GM18519 (cell line): Measurements from ENCODE around the gene TET1.
"Not testable (repeated sequence)": the region's sequence is repeated elsewhere in the genome, so short reads cannot be mapped to it uniquely, and the experiment has no call there.

ENCODE experiments used
- ATAC-seq: cut with Tn5 transposase; IDR thresholded peaks from one replicate; pipeline ENCODE4 v1.9.1; 2021; ENCODE audit warnings: mild to moderate bottlenecking, moderate library complexity; ENCODE audit not compliant: unreplicated experiment, low FRiP score

Gene TET1

DNA sequence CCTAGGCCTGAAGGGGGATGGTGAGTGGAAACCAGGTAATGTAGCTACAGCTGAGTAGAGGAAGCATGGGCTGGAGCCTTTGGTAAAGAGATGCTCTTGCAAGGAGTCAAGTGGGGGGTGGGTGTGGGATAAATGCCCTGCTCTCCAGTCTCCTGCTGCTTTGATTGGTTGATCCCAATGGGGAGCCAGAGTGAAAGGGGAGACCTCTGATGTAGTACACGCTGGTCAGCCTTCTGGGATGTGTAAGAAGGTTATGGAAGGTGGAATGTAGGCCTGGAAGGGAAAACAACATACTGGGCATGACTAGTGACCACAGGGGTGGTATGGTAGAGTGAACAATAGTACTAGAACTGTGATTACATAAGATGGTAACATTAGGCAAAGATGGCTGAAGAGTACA lies 44.3 kb downstream of the TET1 start:
- ATAC-seq: no peak

DNA sequence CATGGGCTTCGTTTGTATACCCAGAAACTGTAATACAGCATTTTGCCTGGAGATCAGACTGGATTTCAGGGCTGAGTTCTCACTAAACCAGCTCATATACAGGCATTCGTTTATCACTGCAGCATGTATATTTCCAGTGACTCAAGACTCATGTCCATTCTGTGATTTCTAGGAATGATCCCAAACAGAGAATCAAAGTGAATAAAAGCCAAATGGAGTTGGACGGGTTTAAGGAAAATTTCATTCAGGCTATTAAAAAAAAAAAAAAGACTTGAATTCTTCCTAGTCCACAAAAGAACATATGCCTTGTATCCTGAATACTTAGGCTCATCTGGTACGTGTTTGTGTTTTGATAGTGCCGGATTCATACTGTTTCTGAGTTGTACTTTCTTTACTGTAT lies 46.8 kb downstream of the TET1 start:
- ATAC-seq: no peak

DNA sequence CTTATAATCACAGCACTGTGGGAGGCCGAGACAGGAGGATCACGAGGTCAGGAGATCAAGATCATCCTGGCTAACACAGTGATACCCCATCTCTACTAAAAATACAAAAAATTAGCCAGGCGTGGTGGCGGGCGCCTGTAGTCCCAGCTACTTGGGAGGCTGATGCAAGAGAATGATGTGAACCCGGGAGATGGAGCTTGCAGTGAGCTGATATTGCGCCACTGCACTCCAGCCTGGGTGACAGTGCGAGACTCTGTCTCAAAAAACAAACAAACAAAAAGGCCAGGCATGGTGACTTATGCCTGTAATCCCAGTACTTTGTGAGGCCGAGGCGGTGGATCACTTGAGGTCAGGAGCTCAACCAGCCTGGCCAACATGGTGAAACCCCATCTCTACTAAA lies 49.9 kb downstream of the TET1 start:
- not testable (repeated sequence) for ATAC-seq

DNA sequence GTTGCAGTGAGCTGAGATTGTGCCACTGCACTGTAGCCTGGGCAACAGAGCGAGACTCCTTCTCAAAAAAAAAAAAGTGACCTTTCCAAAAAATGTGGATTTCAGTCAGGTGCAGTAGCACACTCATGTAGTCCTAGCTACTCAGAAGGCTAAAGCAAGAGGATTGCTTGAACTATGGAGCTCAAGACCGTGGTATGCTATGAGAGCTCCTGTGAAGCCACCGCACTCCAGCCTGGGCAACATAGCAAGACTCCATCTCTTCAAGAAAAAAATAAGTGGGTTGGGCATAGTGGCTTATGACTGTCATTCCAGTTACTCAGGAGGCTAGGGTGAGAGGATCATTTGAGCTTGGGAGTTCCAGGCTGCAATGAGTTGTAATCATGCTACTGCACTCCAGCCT lies 51.1 kb downstream of the TET1 start:
- no peak for ATAC-seq

DNA sequence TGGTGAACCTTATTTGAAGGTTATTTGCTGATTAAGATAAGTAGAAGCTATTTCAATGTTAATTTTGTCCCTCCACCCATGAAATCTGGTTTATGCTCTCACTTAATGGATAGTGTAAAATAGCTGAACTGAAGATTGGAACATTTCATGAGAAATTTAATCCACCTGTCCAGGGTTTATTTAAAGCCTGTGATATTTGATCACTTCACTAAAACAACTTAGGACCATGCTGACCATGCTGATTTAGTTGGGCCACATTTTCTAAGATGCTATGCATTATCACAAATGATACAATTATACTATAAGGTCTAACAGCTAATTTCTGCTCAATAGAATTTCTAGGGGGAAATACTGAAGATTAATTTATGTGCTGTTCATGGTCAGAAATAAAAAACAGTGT lies 53.8 kb downstream of the TET1 start:
- ATAC-seq: not testable (repeated sequence)

DNA sequence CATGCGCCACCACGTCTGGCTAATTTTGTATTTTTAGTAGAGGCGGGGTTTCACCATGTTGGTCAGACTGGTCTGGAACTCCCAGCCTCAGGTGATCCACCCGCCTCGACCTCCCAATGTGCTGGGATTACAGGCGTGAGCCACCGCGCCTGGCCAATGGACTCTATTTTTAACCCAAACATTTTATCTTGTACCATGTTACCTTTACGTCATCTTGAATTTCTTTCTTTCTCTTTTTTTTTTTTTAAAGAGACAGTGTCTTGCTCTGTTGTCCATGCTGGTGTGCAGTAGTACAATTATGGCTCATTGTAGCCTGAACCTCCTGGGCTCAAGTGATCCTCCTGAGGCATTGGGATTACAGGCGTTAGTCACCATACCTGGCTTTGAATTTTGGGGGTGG lies 57.6 kb downstream of the TET1 start:
- not testable (repeated sequence) for ATAC-seq

DNA sequence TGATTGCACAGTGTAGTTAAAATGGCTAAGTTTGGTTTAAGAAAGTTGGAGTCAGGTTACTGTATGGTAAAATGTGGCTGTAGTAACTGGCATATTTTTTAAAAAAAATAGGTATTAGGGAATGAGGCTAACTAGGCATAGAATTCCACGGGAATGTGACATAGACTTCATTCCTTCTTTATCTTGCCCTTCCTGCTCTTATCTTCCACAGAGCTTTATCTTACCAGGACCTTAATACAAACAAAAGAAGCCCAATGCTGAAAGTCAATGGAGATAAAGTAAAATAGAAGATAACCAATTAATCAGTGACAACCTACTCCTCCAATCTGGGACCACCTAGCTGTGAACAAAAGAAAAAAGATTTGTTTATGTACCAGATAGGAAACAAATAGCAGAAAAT lies 58.1 kb downstream of the TET1 start:
- ATAC-seq: no peak

DNA sequence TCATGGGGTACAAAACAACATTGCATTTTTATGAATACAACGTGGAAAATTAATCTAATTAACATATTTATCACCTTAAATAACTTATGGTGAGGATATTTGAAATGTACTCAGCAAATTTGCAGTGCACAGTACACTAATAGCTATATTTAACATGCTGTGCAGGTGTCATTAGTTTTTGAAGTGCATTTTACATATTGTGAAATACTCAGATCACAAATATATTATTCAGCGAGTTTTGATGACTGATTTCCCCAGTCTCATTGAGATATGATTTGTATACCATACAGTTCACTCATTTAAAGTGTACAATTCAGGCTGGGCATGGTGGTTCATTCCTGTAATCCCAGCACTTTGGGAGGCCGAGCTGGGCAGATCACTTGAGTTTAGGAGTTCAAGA lies 59.5 kb downstream of the TET1 start:
- ATAC-seq: no peak

DNA sequence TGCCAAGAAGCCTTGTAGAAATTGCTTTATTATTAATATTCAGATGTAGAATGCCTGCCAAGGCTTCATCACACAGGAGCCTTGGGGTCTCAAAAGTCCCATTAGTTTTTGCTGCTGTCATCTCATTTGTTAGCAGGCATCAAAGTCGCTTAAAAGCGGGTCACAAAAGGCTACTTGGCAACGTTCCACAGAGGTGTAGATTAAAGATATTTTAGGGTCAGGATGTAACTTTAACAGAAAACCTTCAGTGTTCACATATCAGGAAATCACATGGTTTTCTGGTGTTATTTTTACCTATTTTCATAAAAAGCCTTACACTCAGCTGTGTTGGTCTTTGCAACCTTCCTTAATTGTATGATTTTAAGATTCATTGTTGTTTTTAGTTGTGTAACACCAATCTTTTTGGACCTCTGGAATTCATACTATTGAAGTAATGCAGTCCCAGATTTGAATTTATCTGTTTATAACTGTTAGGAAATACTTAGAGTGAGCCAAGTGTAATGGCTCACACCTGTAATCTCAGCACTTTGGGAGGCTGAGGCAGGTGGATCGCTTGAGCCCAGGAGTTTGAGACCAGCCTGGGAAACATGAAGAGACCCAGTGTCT lies 65.3 kb downstream of the TET1 start:
- no peak for ATAC-seq

DNA sequence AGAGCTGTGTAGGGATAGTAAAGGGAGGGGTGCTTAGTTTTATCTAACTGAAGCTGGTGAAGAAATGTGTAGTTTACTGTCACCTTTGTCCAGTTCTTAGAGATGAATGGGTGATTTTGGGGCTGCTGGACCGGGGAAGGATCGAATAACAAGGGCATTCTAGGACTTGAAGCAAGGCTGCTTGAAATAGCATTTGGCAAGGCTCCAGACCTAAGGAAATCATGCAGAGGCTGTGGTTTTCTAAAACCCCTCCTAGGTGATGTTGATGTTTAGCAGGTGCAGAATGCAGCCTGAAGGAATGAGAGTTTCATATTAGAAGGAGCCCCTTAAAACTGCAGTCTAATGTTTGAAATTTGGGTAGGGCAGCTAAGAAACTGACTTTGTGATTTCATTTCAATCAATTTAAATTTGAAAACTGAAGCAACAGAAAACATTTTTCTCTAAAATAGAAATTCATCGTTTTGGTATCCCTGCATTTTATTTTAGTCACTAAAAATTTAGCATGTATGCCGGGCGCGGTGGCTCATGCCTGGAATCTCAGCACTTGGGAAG lies 68.5 kb downstream of the TET1 start:
- no peak for ATAC-seq

DNA sequence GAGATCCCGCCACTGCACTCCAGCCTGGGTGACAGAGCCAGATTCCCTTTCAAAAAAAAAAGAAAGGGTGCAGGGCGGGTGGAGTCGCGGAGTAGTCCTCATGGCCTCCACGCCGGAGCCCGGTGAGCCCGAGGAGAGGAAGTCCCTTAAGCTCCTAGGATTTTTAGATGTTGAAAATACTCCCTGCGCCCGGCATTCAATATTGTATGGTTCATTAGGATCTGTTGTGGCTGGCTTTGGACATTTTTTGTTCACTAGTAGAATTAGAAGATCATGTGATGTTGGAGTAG lies 72.1 kb downstream of the TET1 start:
- not testable (repeated sequence) for ATAC-seq

DNA sequence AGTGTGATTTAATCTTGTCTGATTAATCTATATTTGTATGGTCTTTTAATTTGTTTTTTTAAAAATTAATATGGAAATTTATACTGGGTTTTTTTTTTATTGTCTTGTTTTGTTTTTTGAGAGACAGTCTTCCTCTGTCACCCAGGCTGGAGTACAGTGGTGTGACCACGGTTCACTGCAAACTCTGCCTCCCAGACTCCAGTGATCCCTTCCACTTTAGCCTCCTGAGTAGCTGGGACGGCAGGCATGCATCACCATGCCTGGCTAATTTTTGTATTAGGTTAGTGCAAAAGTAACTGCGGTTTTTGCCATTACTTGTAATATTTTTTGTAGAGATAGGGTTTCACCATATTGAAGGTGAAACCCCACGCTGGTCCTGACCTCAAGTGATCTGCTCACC lies 73.1 kb downstream of the TET1 start:
- no peak for ATAC-seq

DNA sequence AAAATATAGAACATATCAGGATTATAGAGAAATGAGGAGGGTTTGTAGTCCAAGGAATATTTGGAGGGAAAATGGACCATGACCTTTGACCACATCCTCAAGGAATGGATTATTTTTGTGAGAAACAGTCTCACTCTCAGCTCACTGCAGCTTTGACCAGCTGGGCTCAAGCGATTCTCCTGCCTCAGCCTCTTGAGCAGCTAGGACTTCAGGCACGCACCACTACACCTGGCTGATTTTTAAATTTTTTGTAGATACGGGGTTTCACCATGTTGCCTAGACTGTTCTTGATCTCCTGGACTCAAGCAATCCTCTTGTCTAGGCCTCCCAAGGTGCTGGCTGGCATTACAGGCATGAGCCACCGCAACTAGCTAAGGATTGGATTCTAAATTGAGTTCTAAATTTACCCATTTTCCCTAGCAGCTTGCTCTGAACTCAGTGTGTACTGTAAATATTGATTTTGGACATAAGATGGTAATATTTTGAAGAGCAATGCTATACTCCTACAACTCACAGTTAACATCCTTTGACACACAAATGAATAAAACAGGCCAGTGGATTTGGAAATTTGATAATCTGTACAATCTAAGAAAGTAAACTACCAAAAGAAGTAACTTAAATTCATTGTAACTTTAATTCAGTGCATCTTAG lies 73.8 kb downstream of the TET1 start:
- ATAC-seq: no peak

DNA sequence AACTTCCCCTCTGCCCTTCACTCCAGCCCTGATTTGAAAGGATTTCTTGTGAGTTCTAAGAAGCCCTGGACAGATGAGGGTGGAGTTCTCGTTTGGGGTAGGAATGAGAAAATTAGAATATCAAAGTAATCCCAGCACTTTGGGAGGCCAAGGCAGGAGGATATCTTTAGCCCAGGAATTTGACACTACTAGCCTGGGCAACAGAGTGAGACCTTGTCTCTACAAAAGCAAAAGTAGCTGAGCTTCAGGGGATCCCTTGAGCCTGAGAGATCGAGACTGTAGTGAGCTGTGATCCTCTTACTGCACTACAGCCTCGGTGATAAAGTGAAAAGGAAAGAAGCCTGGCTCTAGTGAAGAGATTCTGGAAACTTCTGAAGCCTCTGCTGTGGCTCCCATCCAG lies 76.2 kb downstream of the TET1 start:
- ATAC-seq: no peak

DNA sequence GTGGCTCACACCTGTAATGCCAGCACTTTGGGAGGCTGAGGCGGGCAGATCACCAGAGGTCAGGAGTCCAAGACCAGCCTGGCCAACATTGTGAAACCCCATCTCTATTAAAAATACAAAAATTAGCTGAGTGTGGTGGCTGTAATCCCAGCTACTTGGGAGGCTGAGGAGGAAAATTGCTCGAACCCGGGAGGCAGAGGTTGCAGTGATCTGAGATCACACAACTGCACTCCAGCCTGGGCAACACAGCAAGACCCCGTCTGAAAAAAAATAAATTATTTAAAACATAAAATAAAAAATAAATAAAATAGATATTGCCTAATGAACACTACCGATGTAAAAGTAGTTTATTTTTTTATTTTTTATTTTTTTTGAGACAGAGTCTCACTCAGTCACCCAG lies 83.4 kb downstream of the TET1 start:
- not testable (repeated sequence) for ATAC-seq

DNA sequence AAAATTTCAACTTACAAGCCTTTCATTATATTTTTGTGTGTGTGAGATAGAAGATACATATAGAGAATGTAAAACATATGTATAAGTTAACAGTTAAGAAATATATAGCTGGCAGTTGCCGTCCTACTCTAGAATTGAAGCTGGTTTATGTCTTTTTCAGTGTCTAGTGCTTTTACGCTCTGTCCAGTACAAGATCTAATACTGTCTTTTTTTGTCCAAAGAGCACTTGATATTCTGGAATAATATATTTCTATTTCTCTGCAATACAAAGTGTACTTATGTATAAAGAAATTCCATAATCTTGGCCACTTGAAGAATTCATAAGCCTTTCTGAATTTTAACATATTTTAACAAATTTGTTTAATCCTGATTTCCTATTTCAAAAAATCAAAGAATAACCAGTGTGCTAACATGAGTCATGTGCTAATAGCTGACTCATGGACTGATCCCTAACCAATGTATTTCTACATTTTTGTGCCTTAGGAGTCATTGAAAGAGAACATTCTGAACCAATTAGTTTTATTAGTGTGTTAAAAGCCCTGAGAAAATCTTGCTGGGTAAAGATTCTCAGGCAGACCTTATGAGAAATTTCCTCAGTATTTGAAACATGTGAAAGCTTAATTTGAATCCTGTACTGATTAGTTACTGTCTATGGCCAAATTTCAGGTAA lies 87.7 kb downstream of the TET1 start:
- no peak for ATAC-seq

DNA sequence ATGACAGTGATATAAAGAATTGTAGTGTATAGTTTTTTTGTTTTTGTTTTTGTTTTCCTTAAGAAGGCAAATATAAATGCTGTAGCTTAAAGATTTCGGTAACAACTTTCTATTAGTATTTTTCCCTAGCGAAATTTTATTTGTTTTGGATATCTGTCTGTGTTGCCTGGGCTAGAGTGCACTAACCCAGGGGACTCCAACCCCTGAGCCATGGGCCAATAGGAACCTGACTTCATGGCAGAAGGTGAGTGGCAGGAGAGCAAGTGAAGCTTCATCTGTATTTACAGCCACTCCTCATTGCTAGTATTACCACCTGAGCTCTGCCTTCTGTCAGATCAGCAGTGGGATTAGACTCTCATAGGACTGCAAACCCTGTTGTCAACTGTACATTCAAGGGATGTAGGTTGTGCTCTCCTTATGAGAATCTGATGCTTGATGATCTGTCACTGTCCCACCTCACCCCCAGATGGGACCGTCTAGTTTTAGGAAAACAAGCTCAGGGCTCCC lies 95.5 kb downstream of the TET1 start:
- ATAC-seq: no peak

DNA sequence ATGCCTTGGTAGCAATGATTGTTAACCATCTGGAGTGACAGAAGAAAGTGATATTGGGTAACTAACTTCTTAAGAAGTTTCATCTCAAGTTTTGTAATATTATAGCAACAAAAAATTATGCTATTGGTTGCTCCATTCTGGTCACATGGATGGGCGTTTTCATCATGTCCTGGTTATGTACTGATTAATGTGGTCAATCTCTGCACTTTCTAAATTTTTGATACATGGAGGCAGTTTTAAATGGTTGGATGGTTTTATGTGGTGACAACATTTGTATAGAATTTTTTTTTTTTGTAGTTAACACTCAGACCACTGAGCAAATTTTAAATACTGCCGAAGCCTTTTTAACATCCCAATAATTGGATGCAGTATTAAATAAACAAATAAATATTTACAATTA lies 105.7 kb downstream of the TET1 start:
- ATAC-seq: no peak

DNA sequence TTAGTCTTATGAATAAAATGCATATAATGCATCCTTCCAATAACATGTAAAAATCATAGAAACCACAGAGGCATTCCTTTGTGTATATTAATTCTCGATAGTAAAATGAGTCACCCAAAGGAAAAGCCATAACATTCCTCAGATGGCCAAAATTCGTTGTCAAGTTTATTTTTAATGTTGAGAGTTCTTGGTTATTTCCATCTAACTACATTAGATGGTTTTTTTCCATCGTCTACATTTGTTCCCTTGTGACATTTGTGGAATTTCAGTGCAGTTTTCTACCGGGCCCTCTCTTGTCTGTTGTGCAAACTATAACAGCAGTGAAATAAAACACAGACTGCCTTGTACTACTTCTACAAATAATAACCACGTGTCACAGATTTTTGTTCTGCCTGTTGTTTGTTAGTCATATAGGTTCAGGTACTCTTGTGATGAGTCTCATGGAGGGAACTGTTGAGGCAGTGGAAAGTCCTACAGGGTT lies 106.2 kb downstream of the TET1 start:
- no peak for ATAC-seq

DNA sequence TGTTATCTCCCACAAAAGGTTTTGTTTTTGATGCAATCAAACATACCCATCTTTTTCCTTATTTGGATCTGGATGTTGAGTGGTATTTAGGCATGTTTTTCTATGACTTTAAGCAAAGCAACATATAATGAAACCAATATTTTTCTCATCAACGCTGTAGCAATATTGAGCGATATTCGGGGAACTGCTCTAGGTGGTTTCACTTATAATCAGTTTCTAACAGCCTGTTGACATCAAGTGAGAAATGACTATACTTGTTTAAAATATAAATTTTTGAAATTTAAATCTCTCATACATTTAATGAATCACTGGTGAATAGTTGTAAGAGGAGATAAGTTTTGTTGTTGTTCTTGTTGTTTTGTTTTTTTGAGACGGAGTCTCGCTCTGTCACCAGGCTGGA lies 108.1 kb downstream of the TET1 start:
- ATAC-seq: no peak

DNA sequence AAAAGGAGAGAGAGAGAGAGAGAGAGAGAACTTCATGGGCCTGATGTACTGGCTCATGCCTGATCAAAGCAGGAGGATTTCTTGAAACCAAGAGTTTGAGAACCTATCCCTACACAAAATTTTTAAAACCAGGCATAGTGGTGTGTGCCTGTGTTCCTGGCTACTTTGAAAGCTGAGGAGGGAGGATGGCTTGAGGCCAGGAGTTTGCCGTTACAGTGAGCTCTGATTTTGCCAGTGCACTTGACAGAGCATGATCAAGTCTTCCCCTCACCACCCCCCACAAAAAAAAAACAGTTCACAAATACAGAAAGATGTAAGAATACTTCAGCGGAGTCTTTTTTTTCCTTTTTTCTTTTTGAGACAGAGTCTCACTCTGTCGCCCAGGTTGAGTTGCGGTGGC lies 108.8 kb downstream of the TET1 start:
- ATAC-seq: no peak

DNA sequence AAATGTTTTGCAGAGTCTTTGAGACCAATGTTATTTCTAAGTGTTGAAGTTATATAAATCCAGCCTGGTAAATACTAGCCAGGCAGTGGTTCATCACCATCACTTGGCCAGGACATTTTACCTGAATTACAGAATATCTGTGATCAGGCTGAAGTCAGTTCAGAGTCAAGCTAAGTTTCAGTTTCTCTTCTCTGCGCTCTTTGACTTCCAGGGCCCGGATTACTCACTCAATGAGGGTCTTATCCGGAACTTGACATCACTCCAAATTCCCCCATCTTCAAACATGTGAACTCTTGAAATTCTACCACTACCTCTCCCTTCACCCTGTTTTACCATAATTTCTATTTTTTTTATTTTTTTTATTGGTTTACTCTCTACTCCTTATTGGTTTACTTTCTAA lies 124.3 kb downstream of the TET1 start:
- ATAC-seq: no peak
